Keratinocyte (primary cell): Measurements from ENCODE around the gene MSMP. TPM values are rescaled to one million over a fixed set of nuclear protein-coding genes. Genes with fewer than 3 reads are reported as not detected.
A peak's percentile ranks its signal among the peaks of the same experiment; 100 is the strongest.

ENCODE experiments used
- DNase-seq: peaks from one replicate; pipeline ENCODE4 v3.0.0-alpha.2; 2011; ENCODE audit warnings: low read depth, missing footprints, low spot score
- FAIRE-seq: peaks from 2 replicates; lab custom pipeline; 2011; peaks lifted over from hg19 to GRCh38; lab: Jason Lieb, UNC
- H2AFZ ChIP-seq: 2 replicates; pipeline ENCODE4 v1.6.0; 2012; ENCODE audit warnings: low read length, control low read depth, inconsistent platforms; ENCODE audit not compliant: control insufficient read depth
- H3K27ac ChIP-seq: 2 replicates; pipeline ENCODE4 v1.5.1; 2011; ENCODE audit warnings: low read length; ENCODE audit not compliant: control insufficient read depth, insufficient read depth
- H3K27me3 ChIP-seq: 3 replicates; pipeline ENCODE4 v1.6.0; 2011; ENCODE audit warnings: low read length; ENCODE audit not compliant: control insufficient read depth, insufficient read depth; ENCODE audit errors: extremely low read depth
- H3K36me3 ChIP-seq, 2 experiments: 2 replicates in 1 of 2; 3 replicates in 1 of 2; pipeline ENCODE4 v1.5.1; 2011; ENCODE audit warnings: low read length in 2 of 2, mild to moderate bottlenecking in 1 of 2; ENCODE audit not compliant: control insufficient read depth in 2 of 2, insufficient read depth in 2 of 2; ENCODE audit errors: extremely low read depth in 1 of 2
- H3K4me1 ChIP-seq: 3 replicates; pipeline ENCODE4 v1.5.1; 2011; ENCODE audit warnings: low read length; ENCODE audit not compliant: control insufficient read depth, insufficient read depth; ENCODE audit errors: extremely low read depth
- H3K4me2 ChIP-seq: 3 replicates; pipeline ENCODE4 v1.6.0; 2011; ENCODE audit warnings: low read depth, low read length; ENCODE audit not compliant: control insufficient read depth, insufficient read depth; ENCODE audit errors: extremely low read depth
- H3K4me3 ChIP-seq, 3 experiments: fragments of 200-600 bp in 1 of 3; sonication (generic) in 1 of 3; 2 replicates in 2 of 3; 3 replicates in 1 of 3; pipeline ENCODE4 v1.5.1; 2011 to 2016; ENCODE audit warnings: low read length in 3 of 3, mild to moderate bottlenecking in 3 of 3, control low read depth in 2 of 3, inconsistent platforms in 1 of 3, low read depth in 1 of 3, mixed read lengths in 1 of 3, mixed run types in 1 of 3, moderate library complexity in 1 of 3; ENCODE audit not compliant: control insufficient read depth in 2 of 3, insufficient read depth in 2 of 3; ENCODE audit errors: extremely low read depth in 1 of 3
- H3K79me2 ChIP-seq: 2 replicates; pipeline ENCODE4 v1.6.0; 2012; ENCODE audit warnings: low read length; ENCODE audit not compliant: control insufficient read depth, insufficient read depth
- H3K9ac ChIP-seq: 3 replicates; pipeline ENCODE4 v1.6.0; 2011; ENCODE audit warnings: low read length; ENCODE audit not compliant: control insufficient read depth, insufficient read depth; ENCODE audit errors: extremely low read depth
- H3K9me1 ChIP-seq: 3 replicates; pipeline ENCODE4 v1.6.0; 2011; ENCODE audit warnings: low read length; ENCODE audit not compliant: control insufficient read depth, insufficient read depth; ENCODE audit errors: extremely low read depth
- H3K9me3 ChIP-seq: 2 replicates; pipeline ENCODE4 v1.5.1; 2012; ENCODE audit warnings: low read depth, low read length; ENCODE audit not compliant: control insufficient read depth
- H4K20me1 ChIP-seq: 3 replicates; pipeline ENCODE4 v1.6.0; 2011; ENCODE audit warnings: low read length; ENCODE audit not compliant: control insufficient read depth, insufficient read depth; ENCODE audit errors: extremely low read depth
- EZH2 ChIP-seq: IDR thresholded peaks from one replicate; pipeline ENCODE4 v1.6.1; 2012; ENCODE audit warnings: inconsistent platforms, mild to moderate bottlenecking, low read length, moderate library complexity
- dilution Hi-C: fragments of 300-500 bp; cut with MboI; formaldehyde crosslinking; loops from one replicate; pipeline ENCODE4 v1.7.0; 2020; ENCODE audit warnings: low sequenced_read_pairs; ENCODE audit not compliant: extremely low pct_ligation_motif_present
- polyA plus RNA-seq, 5 experiments: library from polyadenylated mRNA; depleted of rRNA in 3 of 5; stranded (reverse) in 3 of 5; stranded (forward) in 1 of 5; unstranded in 1 of 5; fragments of >200 nt; gene quantifications; 1 replicate in 1 of 5; 2 replicates in 3 of 5; 3 replicates in 1 of 5; pipeline versions ENCODE4 v1.2.1 to v1.2.3, GENCODE V29; 2011 to 2012; ENCODE audit warnings: missing spikeins in 2 of 5, low read depth in 1 of 5, low replicate concordance in 1 of 5
- TF ChIP-seq, protein P1 (sequence below), 3 experiments: IDR thresholded peaks in 1 of 3; conservative IDR thresholded peaks in 1 of 3; optimal IDR thresholded peaks in 1 of 3; 2 replicates in 2 of 3; 3 replicates in 1 of 3; pipeline versions ENCODE3 to v1.5.1; 2011; ENCODE audit warnings: low read length in 3 of 3, mild to moderate bottlenecking in 3 of 3, moderate library complexity in 2 of 3, control low read depth in 1 of 3, inconsistent platforms in 1 of 3; ENCODE audit not compliant: insufficient read depth in 2 of 3; ENCODE audit errors: extremely low read depth in 1 of 3

MSMP gene
- polyA plus RNA-seq, 1 donor (not counting 4 experiments of a cell fraction or from before 2014, with no cell fraction given), result not detected

DNA sequence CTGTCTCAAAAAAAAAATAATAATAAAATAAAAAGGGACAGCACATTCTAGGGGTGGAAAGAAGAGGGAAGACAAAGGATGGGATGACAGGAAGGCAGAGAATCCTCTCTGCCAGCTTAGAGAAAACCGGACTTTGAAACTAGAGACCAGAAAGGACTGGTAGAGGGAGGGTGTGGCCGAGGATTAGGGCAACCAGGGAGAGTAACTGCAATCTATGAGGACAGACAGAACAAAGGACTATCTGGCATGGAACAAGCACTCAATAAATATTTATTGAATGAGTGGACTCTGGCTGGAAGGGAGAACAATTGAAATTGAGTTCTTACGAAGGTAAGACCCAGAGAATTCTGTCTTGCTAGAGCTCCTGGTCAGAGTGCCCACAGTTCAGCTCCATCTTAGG lies 7.5 kb downstream of the MSMP start:
- Histone ChIP-seq H3K27me3 (no peaks in the 10 kb centered on the region), H3K9me1 (peaks cover 3% of the 10 kb centered on the region), H3K27ac (no peak overlapping the region), H3K9me3 (no peaks in the 10 kb centered on the region), H4K20me1 (peaks cover 5% of the 10 kb centered on the region), H3K36me3 (peaks cover 19 to 29% of the 10 kb centered on the region in 2 experiments), H3K4me1 (peaks cover 24% of the 10 kb centered on the region), H3K4me3 (peak overlapping the region; percentile 73 to 80 (median 80)), H3K4me2 (peak overlapping the region; percentile 89), H3K9ac (no peak overlapping the region), H2AFZ (no peak overlapping the region), H3K79me2 (peaks cover 43% of the 10 kb centered on the region)
- no peak for DNase-seq
- TF ChIP-seq, protein P1, sequence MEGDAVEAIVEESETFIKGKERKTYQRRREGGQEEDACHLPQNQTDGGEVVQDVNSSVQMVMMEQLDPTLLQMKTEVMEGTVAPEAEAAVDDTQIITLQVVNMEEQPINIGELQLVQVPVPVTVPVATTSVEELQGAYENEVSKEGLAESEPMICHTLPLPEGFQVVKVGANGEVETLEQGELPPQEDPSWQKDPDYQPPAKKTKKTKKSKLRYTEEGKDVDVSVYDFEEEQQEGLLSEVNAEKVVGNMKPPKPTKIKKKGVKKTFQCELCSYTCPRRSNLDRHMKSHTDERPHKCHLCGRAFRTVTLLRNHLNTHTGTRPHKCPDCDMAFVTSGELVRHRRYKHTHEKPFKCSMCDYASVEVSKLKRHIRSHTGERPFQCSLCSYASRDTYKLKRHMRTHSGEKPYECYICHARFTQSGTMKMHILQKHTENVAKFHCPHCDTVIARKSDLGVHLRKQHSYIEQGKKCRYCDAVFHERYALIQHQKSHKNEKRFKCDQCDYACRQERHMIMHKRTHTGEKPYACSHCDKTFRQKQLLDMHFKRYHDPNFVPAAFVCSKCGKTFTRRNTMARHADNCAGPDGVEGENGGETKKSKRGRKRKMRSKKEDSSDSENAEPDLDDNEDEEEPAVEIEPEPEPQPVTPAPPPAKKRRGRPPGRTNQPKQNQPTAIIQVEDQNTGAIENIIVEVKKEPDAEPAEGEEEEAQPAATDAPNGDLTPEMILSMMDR (optimal IDR thresholded peaks at IDR 0.05 in 1 of 3, IDR thresholded peaks at IDR 0.05 in 1 of 3, conservative IDR thresholded peaks at IDR 0.05 in 1 of 3; ENCODE audit: extremely low read depth in 1 of 3, insufficient read depth in 2 of 3, low read length in 3 of 3), result no peak
- no peak for TF ChIP-seq EZH2
- dilution Hi-C loops, result no loop called here
- FAIRE-seq, result no peak

DNA sequence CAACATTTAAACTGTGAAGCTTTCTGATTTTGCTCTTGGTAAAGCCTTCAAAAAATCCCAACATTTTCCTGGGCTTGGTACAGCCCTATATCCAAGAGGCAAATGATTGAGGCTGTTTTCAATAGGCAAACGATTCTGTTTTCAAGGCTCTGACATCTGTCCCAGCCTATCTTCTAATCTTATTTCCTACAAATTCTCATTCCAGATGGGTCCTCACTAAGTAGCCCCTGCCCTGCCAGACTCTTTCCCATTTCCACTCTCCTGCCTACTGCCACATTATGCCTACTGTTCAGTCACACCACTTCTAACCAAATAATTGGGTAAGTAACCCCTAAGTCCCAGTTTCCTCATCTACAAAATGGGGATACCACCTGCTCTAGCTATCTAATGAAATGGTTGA lies 8.5 kb downstream of the MSMP start:
- peak overlapping the region; percentile 58 for H3K4me2 ChIP-seq
- H3K9me3 ChIP-seq, result no peaks in the 10 kb centered on the region
- H3K4me3 ChIP-seq, result no peak overlapping the region
- no peak overlapping the region for H2AFZ ChIP-seq
- H3K79me2 ChIP-seq, result peaks cover 43% of the 10 kb centered on the region
- DNase-seq (no peak), FAIRE-seq (no peak)
- dilution Hi-C loops, result no loop called here
- no peaks in the 10 kb centered on the region for H3K27me3 ChIP-seq
- peaks cover 5% of the 10 kb centered on the region for H4K20me1 ChIP-seq
- peaks cover 3% of the 10 kb centered on the region for H3K9me1 ChIP-seq
- peaks cover 24% of the 10 kb centered on the region for H3K4me1 ChIP-seq
- no peak overlapping the region for H3K27ac ChIP-seq
- TF ChIP-seq EZH2, result no peak
- TF ChIP-seq, protein P1 (optimal IDR thresholded peaks at IDR 0.05 in 1 of 3, IDR thresholded peaks at IDR 0.05 in 1 of 3, conservative IDR thresholded peaks at IDR 0.05 in 1 of 3; ENCODE audit: extremely low read depth in 1 of 3, insufficient read depth in 2 of 3, low read length in 3 of 3), result no peak
- no peak overlapping the region for H3K9ac ChIP-seq
- H3K36me3 ChIP-seq, result peaks cover 15 to 27% of the 10 kb centered on the region in 2 experiments
